Panc1 (cell line): Measurements from ENCODE around the gene OBI1. TPM values are rescaled to one million over a fixed set of nuclear protein-coding genes. Genes with fewer than 3 reads are reported as not detected.

Source experiments
- ATAC-seq: fragments of 200-7000 bp; cut with Tn5 transposase; 2 replicates; pipeline ENCODE4 v1.9.1; 2020; ENCODE audit warnings: mild to moderate bottlenecking, moderate library complexity
- BruUV-seq: library from RNA; stranded (reverse); fragments of 400-500 nt; replicated peaks from 2 replicates; lab custom pipeline; 2021; lab: Mats Ljungman, UMichigan
- CTCF ChIA-PET: fragments of 300-600 bp; sonication (Branson Sonifier 250); formaldehyde crosslinking; loops from one replicate; lab custom pipeline; 2022; ENCODE audit warnings: antibody characterized with exemption; lab: Charles Lee
- POLR2A ChIA-PET: fragments of 300-600 bp; sonication (Branson Sonifier 250); formaldehyde crosslinking; loops from one replicate; lab custom pipeline; 2022; ENCODE audit warnings: antibody characterized with exemption; lab: Charles Lee
- DNase-seq: peaks from one replicate; pipeline ENCODE4 v3.0.0-alpha.2; 2010; ENCODE audit warnings: low read depth, low spot score
- H3K27ac ChIP-seq: 2 replicates; pipeline ENCODE4 v1.5.1; 2011; ENCODE audit warnings: mild to moderate bottlenecking, low read length, inconsistent platforms
- H3K27me3 ChIP-seq: fragments of 200-500 bp; sonication (Bioruptor generic); 2 replicates; pipeline ENCODE4 v1.6.0; 2014; ENCODE audit warnings: low read length, inconsistent platforms; ENCODE audit not compliant: control insufficient read depth, insufficient read depth
- H3K36me3 ChIP-seq: fragments of 200-500 bp; sonication (Bioruptor generic); 2 replicates; pipeline ENCODE4 v1.5.1; 2014; ENCODE audit warnings: inconsistent platforms, mild to moderate bottlenecking, low read length, moderate library complexity; ENCODE audit not compliant: control insufficient read depth, insufficient read depth
- H3K4me1 ChIP-seq: 2 replicates; pipeline ENCODE4 v1.5.1; 2011; ENCODE audit warnings: inconsistent platforms, mild to moderate bottlenecking, low read length, moderate library complexity; ENCODE audit not compliant: control insufficient read depth, insufficient read depth
- H3K4me3 ChIP-seq, 2 experiments: 2 replicates each; pipeline ENCODE4 v1.5.1; 2011 to 2012; ENCODE audit warnings: low read depth in 2 of 2, low read length in 2 of 2, mild to moderate bottlenecking in 2 of 2, inconsistent platforms in 1 of 2, moderate library complexity in 1 of 2
- H3K9me3 ChIP-seq: fragments of 200-500 bp; sonication (Bioruptor generic); 2 replicates; pipeline ENCODE4 v1.5.1; 2014; ENCODE audit warnings: low read depth, mild to moderate bottlenecking, inconsistent platforms, low read length, moderate library complexity; ENCODE audit not compliant: control insufficient read depth, insufficient read depth
- POLR2AphosphoS5 ChIP-seq: IDR thresholded peaks from 2 replicates; pipeline ENCODE4 v1.6.1; 2012; ENCODE audit warnings: mild to moderate bottlenecking, low read depth, low read length, moderate library complexity
- SIN3A ChIP-seq: IDR thresholded peaks from 2 replicates; pipeline ENCODE4 v1.6.1; 2012; ENCODE audit warnings: low read depth, mild to moderate bottlenecking, low read length, moderate library complexity, borderline replicate concordance; ENCODE audit not compliant: insufficient read depth
- TCF7L2 ChIP-seq: IDR thresholded peaks from 2 replicates; pipeline ENCODE4 v1.6.1; 2011; ENCODE audit warnings: mild to moderate bottlenecking, low read depth, low read length, inconsistent platforms
- in situ Hi-C: cut with HindIII; loops from 2 replicates; pipeline ENCODE4 v1.10.0; 2016; ENCODE audit warnings: low sequenced_read_pairs, low pct_unique_long_range_greater_than_20kb
- intact Hi-C: fragments of 100-400 bp; cut with micrococcal nuclease; formaldehyde crosslinking; loops from one replicate; pipeline ENCODE4 v1.10.0; 2022; ENCODE audit not compliant: unreplicated experiment
- total RNA-seq: library from RNA; stranded (reverse); gene quantifications from one replicate; pipeline ENCODE4 v1.2.1, GENCODE V29; 2021; ENCODE audit not compliant: unreplicated experiment
- TF ChIP-seq, protein P1 (sequence below), 2 experiments: IDR thresholded peaks; 2 replicates each; pipeline ENCODE4 v1.6.1; 2011 to 2012; ENCODE audit warnings: low read depth in 2 of 2, control low read depth in 1 of 2, low read length in 1 of 2, mild to moderate bottlenecking in 1 of 2, moderate library complexity in 1 of 2; ENCODE audit not compliant: insufficient read depth in 1 of 2
- TF ChIP-seq, protein P2 (sequence below): fragments of 450-650 bp; IDR thresholded peaks from 2 replicates; pipeline ENCODE4 v1.5.1; 2017; ENCODE audit warnings: mild to moderate bottlenecking

Gene OBI1
- total RNA-seq, 1 experiment from 2014 or later = 9.1 TPM

DNA sequence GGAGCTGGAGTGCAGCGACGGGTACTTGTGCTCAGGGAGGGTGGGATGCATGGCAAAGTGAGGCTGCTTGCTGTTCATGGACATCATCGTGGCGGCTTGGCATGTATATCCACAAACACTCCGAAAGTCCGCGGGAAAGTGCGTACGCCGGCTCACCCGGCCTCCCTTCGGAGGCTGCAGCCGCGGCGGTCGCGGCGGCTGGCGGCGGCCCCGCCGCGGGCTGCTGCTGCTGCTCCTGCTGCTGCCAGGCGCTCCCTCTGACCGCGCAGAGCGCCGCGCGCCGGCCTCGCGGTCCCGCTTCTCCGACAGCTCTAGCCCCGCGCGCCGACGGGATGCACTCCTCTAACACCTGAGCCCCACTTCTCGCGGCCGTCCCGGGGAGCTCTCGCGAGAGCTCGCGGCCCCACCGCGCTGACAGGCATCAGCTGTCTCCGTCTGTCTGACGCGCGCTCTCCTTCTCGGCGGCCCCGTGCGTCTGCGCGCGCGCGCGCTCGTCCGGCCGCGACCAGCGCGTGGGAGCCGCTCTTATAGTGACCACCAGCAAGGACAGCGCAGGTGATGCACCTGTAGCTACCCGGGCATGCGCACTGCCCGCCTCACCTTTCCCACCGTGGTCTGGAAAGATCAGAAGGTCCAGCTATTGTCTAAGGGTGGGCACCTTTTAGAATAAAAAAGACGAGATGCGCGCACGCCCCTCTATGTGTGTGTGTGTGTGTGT is 55.6 kb downstream of the OBI1 start, which contains the start of gene POU4F1:
POU4F1 (minus strand) TSS at position 313 of the 718 bp plus-strand sequence; CDS start at position 87, 226 bp downstream.
- no peak within 1 kb of the TSS for H3K4me3 ChIP-seq

DNA sequence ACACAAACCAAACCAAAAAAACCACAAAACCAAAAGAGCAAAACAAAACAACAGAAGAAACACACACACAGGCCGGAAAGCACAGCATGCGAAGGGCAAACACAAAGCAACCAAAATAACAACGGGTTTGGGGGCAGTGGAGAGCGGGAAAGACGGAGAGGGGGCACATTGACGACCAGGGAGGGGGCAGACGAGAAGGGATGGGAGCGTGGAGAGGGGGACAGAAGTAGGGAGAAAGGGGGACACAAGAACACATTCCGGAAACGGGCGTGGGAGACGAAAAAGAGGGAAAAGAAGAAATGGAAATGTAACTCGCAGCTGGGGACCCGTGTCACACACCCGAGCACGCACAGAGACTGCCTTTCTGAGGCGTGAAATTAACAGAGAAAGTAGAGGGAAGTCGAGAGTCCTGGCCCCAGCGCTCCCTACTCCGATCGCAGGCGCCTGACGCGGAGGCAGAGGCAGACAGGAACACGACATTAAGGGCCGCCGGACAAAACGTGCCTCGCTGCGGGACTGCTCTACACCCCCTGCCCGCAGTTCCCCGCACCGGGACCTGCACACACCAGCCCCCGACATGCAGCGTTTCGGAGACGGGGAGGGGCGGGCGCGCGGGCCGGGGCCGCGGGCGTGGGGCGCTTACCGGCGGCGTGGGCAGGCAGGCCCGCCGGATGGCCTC is 56.3 kb downstream of the OBI1 start:
- H3K27me3 ChIP-seq = peaks cover 2% of the 10 kb centered on the region; the same call in 1 of the 2 replicates
- intact Hi-C loops = no loop called here
- ATAC-seq = no peak

More for the DNA sequence above, 55.6 kb downstream of the OBI1 start, which contains the start of gene POU4F1:
- POLR2A ChIA-PET = no interaction called here
- H3K27me3 ChIP-seq = peaks cover 1% of the 10 kb centered on the region; the same call in 1 of the 2 replicates
- in situ Hi-C loops = no loop called here
- CTCF ChIA-PET = no interaction called here
- DNase-seq = no peak
- TF ChIP-seq SIN3A (no peak), TCF7L2 (no peak), POLR2AphosphoS5 (no peak)
- TF ChIP-seq, protein P1, sequence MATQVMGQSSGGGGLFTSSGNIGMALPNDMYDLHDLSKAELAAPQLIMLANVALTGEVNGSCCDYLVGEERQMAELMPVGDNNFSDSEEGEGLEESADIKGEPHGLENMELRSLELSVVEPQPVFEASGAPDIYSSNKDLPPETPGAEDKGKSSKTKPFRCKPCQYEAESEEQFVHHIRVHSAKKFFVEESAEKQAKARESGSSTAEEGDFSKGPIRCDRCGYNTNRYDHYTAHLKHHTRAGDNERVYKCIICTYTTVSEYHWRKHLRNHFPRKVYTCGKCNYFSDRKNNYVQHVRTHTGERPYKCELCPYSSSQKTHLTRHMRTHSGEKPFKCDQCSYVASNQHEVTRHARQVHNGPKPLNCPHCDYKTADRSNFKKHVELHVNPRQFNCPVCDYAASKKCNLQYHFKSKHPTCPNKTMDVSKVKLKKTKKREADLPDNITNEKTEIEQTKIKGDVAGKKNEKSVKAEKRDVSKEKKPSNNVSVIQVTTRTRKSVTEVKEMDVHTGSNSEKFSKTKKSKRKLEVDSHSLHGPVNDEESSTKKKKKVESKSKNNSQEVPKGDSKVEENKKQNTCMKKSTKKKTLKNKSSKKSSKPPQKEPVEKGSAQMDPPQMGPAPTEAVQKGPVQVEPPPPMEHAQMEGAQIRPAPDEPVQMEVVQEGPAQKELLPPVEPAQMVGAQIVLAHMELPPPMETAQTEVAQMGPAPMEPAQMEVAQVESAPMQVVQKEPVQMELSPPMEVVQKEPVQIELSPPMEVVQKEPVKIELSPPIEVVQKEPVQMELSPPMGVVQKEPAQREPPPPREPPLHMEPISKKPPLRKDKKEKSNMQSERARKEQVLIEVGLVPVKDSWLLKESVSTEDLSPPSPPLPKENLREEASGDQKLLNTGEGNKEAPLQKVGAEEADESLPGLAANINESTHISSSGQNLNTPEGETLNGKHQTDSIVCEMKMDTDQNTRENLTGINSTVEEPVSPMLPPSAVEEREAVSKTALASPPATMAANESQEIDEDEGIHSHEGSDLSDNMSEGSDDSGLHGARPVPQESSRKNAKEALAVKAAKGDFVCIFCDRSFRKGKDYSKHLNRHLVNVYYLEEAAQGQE (IDR thresholded peaks at IDR 0.05; ENCODE audit: insufficient read depth in 1 of 2, low read depth in 2 of 2, low read length in 1 of 2) = no peak
- TF ChIP-seq, protein P2, sequence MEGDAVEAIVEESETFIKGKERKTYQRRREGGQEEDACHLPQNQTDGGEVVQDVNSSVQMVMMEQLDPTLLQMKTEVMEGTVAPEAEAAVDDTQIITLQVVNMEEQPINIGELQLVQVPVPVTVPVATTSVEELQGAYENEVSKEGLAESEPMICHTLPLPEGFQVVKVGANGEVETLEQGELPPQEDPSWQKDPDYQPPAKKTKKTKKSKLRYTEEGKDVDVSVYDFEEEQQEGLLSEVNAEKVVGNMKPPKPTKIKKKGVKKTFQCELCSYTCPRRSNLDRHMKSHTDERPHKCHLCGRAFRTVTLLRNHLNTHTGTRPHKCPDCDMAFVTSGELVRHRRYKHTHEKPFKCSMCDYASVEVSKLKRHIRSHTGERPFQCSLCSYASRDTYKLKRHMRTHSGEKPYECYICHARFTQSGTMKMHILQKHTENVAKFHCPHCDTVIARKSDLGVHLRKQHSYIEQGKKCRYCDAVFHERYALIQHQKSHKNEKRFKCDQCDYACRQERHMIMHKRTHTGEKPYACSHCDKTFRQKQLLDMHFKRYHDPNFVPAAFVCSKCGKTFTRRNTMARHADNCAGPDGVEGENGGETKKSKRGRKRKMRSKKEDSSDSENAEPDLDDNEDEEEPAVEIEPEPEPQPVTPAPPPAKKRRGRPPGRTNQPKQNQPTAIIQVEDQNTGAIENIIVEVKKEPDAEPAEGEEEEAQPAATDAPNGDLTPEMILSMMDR = no peak
- intact Hi-C loops = no loop called here
- no peak within 1 kb of the TSS for H3K27ac ChIP-seq
- no peaks in the 10 kb centered on the region for H3K36me3 ChIP-seq
- ATAC-seq = no peak
- H3K4me1 ChIP-seq = 0 out of 2 replicates have a peak, but pooled peaks cover 3% of the 10 kb centered on the region
- H3K9me3 ChIP-seq = no peaks in the 10 kb centered on the region
- no TSS peak for BruUV-seq

More for the DNA sequence above, 56.3 kb downstream of the OBI1 start:
- H3K4me1 ChIP-seq = 0 out of 2 replicates have a peak, but pooled peaks cover 3% of the 10 kb centered on the region
- H3K9me3 ChIP-seq = no peaks in the 10 kb centered on the region
- TF ChIP-seq, protein P2 = no peak
- TF ChIP-seq, protein P1 (IDR thresholded peaks at IDR 0.05; ENCODE audit: insufficient read depth in 1 of 2, low read depth in 2 of 2, low read length in 1 of 2) = no peak
- TF ChIP-seq SIN3A = no peak
- no peak for TF ChIP-seq TCF7L2
- TF ChIP-seq POLR2AphosphoS5 = no peak
- H3K4me3 ChIP-seq = no peak overlapping the region
- no TSS peak for BruUV-seq
- ChIA-PET CTCF (no interaction called here), POLR2A (no interaction called here)
- H3K27ac ChIP-seq = no peak overlapping the region
- no peak for DNase-seq
- in situ Hi-C loops = no loop called here
- H3K36me3 ChIP-seq = no peaks in the 10 kb centered on the region
